PC-9 (cell line): ENCODE data around the gene SLC6A19.

Source experiments
- CTCF ChIP-seq: fragments of 200-600 bp; sonication (generic); conservative IDR thresholded peaks from 2 replicates; pipeline ENCODE4 v1.6.1; 2017; ENCODE audit warnings: mixed run types, antibody characterized with exemption, mild to moderate bottlenecking, moderate library complexity
- EZH2 ChIP-seq: fragments of 200-600 bp; sonication (generic); IDR thresholded peaks from 2 replicates; pipeline ENCODE4 v1.8.0; 2017; ENCODE audit warnings: antibody characterized with exemption, low read depth

GRCh38 chr5:1205255-1206180 lies 4.1 kb downstream of the SLC6A19 start:
- no peak for TF ChIP-seq EZH2
- no peak for TF ChIP-seq CTCF
